Suprapubic skin (tissue), 4 donors: ENCODE measurements around the gene SLC22A1.
"Not testable (repeated sequence)": the region's sequence is repeated elsewhere in the genome, so short reads cannot be mapped to it uniquely, and the experiment has no call there.

Experiments
- EP300 ChIP-seq: sonication (generic); formaldehyde crosslinking; IDR thresholded peaks from one replicate; pipeline ENCODE4 v1.6.1; 2017; ENCODE audit warnings: antibody characterized with exemption
- POLR2A ChIP-seq, 2 donors: fragments of 450-650 bp; IDR thresholded peaks; one replicate each; pipeline ENCODE4 v1.6.1; 2017; ENCODE audit warnings: antibody characterized with exemption in 2 of 2, mild to moderate bottlenecking in 2 of 2, moderate library complexity in 2 of 2
- POLR2AphosphoS5 ChIP-seq, 3 donors: sonication (generic); formaldehyde crosslinking; IDR thresholded peaks; one replicate each; pipeline ENCODE4 v1.6.1; 2017; ENCODE audit warnings: antibody characterized with exemption in 3 of 3
- TF ChIP-seq, protein P1 (sequence below), 2 donors: fragments of 200-600 bp in 1 of 2; fragments of 450-650 bp in 1 of 2; sonication (generic) in 1 of 2; IDR thresholded peaks; one replicate each; pipeline ENCODE4 v1.5.1; 2016 to 2019; ENCODE audit warnings: antibody characterized with exemption in 2 of 2, mild to moderate bottlenecking in 1 of 2, moderate library complexity in 1 of 2

DNA sequence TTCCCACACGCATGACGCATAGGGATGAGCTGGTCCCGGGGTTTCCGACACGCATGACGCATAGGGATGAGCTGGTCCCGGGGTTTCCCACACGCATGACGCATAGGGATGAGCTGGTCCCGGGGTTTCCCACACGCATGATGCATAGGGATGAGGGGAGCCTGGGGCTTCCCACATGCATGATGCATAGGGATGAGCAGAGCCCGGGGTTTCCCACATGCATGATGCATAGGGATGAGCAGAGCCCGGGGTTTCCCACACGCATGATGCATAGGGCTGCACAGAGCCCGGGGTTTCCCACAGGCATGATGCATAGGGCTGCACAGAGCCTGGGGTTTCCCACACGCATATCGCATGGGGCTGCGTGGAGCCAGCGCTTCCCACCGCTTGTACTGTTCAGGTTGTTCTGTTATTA lies 12.7 kb downstream of the SLC22A1 start:
- TF ChIP-seq, protein P1, sequence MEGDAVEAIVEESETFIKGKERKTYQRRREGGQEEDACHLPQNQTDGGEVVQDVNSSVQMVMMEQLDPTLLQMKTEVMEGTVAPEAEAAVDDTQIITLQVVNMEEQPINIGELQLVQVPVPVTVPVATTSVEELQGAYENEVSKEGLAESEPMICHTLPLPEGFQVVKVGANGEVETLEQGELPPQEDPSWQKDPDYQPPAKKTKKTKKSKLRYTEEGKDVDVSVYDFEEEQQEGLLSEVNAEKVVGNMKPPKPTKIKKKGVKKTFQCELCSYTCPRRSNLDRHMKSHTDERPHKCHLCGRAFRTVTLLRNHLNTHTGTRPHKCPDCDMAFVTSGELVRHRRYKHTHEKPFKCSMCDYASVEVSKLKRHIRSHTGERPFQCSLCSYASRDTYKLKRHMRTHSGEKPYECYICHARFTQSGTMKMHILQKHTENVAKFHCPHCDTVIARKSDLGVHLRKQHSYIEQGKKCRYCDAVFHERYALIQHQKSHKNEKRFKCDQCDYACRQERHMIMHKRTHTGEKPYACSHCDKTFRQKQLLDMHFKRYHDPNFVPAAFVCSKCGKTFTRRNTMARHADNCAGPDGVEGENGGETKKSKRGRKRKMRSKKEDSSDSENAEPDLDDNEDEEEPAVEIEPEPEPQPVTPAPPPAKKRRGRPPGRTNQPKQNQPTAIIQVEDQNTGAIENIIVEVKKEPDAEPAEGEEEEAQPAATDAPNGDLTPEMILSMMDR (IDR thresholded peaks at IDR 0.05), result not testable (repeated sequence)
- not testable (repeated sequence) for TF ChIP-seq POLR2A (IDR thresholded peaks at IDR 0.05); POLR2AphosphoS5 (IDR thresholded peaks at IDR 0.05); EP300
